ENCODE measurements around the gene PRAMEF2. TPM values are rescaled to one million over a fixed set of nuclear protein-coding genes. Genes with fewer than 3 reads are reported as not detected.
"Not testable (repeated sequence)": the region's sequence is repeated elsewhere in the genome, so short reads cannot be mapped to it uniquely, and the experiment has no call there.

Gene PRAMEF2
- total and polyA plus RNA-seq, 8 donors: not detected

- DNase-seq: no peak
- Histone ChIP-seq H3K9me3 (peaks cover 0 to 10% (median 2%) of the 10 kb centered on the region in 4 donors), H3K27me3 (peaks cover 0 to 7% (median 0%) of the 10 kb centered on the region in 3 donors), H3K27ac (no peak overlapping the region), H3K4me3 (no peak overlapping the region), H3K4me1 (no peaks in the 10 kb centered on the region), H3K36me3 (no peaks in the 10 kb centered on the region)
- no peak for TF ChIP-seq POLR2AphosphoS5 (IDR thresholded peaks at IDR 0.05)
- TF ChIP-seq EP300 (IDR thresholded peaks at IDR 0.05): no peak
- TF ChIP-seq, protein P1, sequence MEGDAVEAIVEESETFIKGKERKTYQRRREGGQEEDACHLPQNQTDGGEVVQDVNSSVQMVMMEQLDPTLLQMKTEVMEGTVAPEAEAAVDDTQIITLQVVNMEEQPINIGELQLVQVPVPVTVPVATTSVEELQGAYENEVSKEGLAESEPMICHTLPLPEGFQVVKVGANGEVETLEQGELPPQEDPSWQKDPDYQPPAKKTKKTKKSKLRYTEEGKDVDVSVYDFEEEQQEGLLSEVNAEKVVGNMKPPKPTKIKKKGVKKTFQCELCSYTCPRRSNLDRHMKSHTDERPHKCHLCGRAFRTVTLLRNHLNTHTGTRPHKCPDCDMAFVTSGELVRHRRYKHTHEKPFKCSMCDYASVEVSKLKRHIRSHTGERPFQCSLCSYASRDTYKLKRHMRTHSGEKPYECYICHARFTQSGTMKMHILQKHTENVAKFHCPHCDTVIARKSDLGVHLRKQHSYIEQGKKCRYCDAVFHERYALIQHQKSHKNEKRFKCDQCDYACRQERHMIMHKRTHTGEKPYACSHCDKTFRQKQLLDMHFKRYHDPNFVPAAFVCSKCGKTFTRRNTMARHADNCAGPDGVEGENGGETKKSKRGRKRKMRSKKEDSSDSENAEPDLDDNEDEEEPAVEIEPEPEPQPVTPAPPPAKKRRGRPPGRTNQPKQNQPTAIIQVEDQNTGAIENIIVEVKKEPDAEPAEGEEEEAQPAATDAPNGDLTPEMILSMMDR (IDR thresholded peaks at IDR 0.05): no peak
- TF ChIP-seq POLR2A (IDR thresholded peaks at IDR 0.05): no peak
- WGBS, 5 donors: 58 to 61% (median 61%) methylated on average over 4 of the region's 4 CpGs
- intact Hi-C loops (cut with DNase I; ENCODE audit: low total_unique reads): no loop called here
Observed at GRCh38 chr1:12851779-12852178, 5.1 kb upstream of the PRAMEF2 start.

- intact Hi-C loops (cut with DNase I; ENCODE audit: low total_unique reads); H3K4me3 ChIP-seq; H3K4me1 ChIP-seq; H3K27me3 ChIP-seq; DNase-seq; H3K27ac ChIP-seq; H3K36me3 ChIP-seq; H3K9me3 ChIP-seq: not testable (repeated sequence)
- 74 to 88% (median 78%) methylated on average over 4 of the region's 7 CpGs; no CpG with 5 or more reads in 2 of the 5 donors for WGBS, 5 donors
Observed at GRCh38 chr1:12863131-12863880, 6.4 kb downstream of the PRAMEF2 start.

- intact Hi-C loops (cut with DNase I; ENCODE audit: low total_unique reads); H3K27me3 ChIP-seq; DNase-seq; H3K36me3 ChIP-seq; H3K4me1 ChIP-seq; H3K4me3 ChIP-seq; H3K9me3 ChIP-seq; H3K27ac ChIP-seq: not testable (repeated sequence)
- 74 to 86% (median 82%) methylated on average over 2 to 3 of the region's 4 CpGs for WGBS, 5 donors
Observed at GRCh38 chr1:12878453-12878852, 21.6 kb downstream of the PRAMEF2 start.

GRCh38 chr1:12886101-12886500 is 29.2 kb downstream of the PRAMEF2 start, which contains the start of gene PRAMEF4:
TSS of gene PRAMEF4 (minus strand) at chr1:12886201. CDS start at chr1:12883394, 2,807 bp downstream.
- WGBS, 5 donors: 66 to 81% (median 74%) methylated on average over 3 of the region's 3 CpGs

GRCh38 chr1:12898170-12898569 is 41.3 kb downstream of the PRAMEF2 start, which contains the start of gene PRAMEF10:
TSS of gene PRAMEF10 (minus strand) at chr1:12898270. CDS start at chr1:12895847, 2,423 bp downstream.
- H3K27me3 ChIP-seq; H3K36me3 ChIP-seq; intact Hi-C loops (cut with DNase I; ENCODE audit: low total_unique reads); H3K9me3 ChIP-seq; H3K27ac ChIP-seq; H3K4me1 ChIP-seq; H3K4me3 ChIP-seq; DNase-seq: not testable (repeated sequence)
- WGBS, 5 donors: 50% methylated on average over 1 of the region's 1 CpG; no CpG with 5 or more reads in 4 of the 5 donors

More at GRCh38 chr1:12886101-12886500, 29.2 kb downstream of the PRAMEF2 start, which contains the start of gene PRAMEF4:
- H3K27me3 ChIP-seq; DNase-seq; H3K9me3 ChIP-seq; H3K4me3 ChIP-seq; H3K27ac ChIP-seq; intact Hi-C loops (cut with DNase I; ENCODE audit: low total_unique reads); H3K4me1 ChIP-seq; H3K36me3 ChIP-seq: not testable (repeated sequence)

DNA sequence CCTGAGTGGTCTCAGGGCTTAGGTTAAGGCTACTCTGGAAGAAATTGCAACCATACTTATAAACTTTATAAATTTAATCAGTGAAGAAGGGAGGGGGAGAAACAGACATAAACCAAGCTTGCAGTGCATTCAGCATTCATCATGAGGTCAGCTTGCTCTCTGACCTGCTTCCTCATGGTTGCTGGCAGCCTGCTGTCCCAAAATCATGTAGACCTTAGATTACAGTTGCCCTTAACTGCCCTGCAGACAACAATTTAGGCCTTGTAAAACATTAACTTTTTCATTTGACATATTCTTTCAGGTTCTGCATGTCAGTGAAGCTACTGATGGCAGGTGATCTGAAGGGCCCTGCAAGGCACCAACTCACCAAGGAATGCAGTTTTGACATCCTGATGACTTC is 42.3 kb downstream of the PRAMEF2 start:
- not testable (repeated sequence) for H3K27ac ChIP-seq, H3K36me3 ChIP-seq, DNase-seq

GRCh38 chr1:12903793-12904572 is 47.1 kb downstream of the PRAMEF2 start:
- H3K4me3 ChIP-seq; H3K9me3 ChIP-seq; H3K27me3 ChIP-seq; DNase-seq; intact Hi-C loops (cut with DNase I; ENCODE audit: low total_unique reads); H3K36me3 ChIP-seq; H3K27ac ChIP-seq; H3K4me1 ChIP-seq: not testable (repeated sequence)
- 56 to 100% (median 71%) methylated on average over 2 to 4 of the region's 5 CpGs for WGBS, 5 donors

More for the DNA sequence above, 42.3 kb downstream of the PRAMEF2 start:
- H3K9me3 ChIP-seq; H3K4me3 ChIP-seq; intact Hi-C loops (cut with DNase I; ENCODE audit: low total_unique reads); H3K4me1 ChIP-seq; H3K27me3 ChIP-seq: not testable (repeated sequence)

Other genes with a start within 250 kb of the PRAMEF2 start
- 100 to 1,000 TPM in 1 of 5 donors, 10 to 100 TPM in 4; 15.1 to 103 (median 54.2) TPM for gene DHRS3, start 238.9 kb upstream of the PRAMEF2 start, total RNA-seq
- gene DHRS3, start 238.9 kb upstream of the PRAMEF2 start, polyA plus RNA-seq: 100 to 1,000 TPM in 1 of 3 donors, 10 to 100 TPM in 2; 50.2 to 102 (median 62.2) TPM
- gene AADACL4, start 213.0 kb upstream of the PRAMEF2 start, total RNA-seq: not detected
- not detected for gene AADACL4, start 213.0 kb upstream of the PRAMEF2 start, polyA plus RNA-seq
- gene AADACL3, start 141.0 kb upstream of the PRAMEF2 start, total RNA-seq: not detected
- not detected for gene AADACL3, start 141.0 kb upstream of the PRAMEF2 start, polyA plus RNA-seq
- gene CFAP107, start 110.9 kb upstream of the PRAMEF2 start, total RNA-seq: not detected
- not detected for gene CFAP107, start 110.9 kb upstream of the PRAMEF2 start, polyA plus RNA-seq
- not detected for gene PRAMEF12, start 83.3 kb upstream of the PRAMEF2 start, total RNA-seq
- gene PRAMEF12, start 83.3 kb upstream of the PRAMEF2 start, polyA plus RNA-seq: not detected
- gene PRAMEF1, start 65.7 kb upstream of the PRAMEF2 start, total RNA-seq: not detected
- gene PRAMEF1, start 65.7 kb upstream of the PRAMEF2 start, polyA plus RNA-seq: not detected
- not detected for gene PRAMEF11, start 25.7 kb upstream of the PRAMEF2 start, total RNA-seq
- not detected for gene PRAMEF11, start 25.7 kb upstream of the PRAMEF2 start, polyA plus RNA-seq
- not detected for gene HNRNPCL1, start 8.4 kb upstream of the PRAMEF2 start, total RNA-seq
- not detected for gene HNRNPCL1, start 8.4 kb upstream of the PRAMEF2 start, polyA plus RNA-seq
- gene PRAMEF4, start 29.1 kb downstream of the PRAMEF2 start, total RNA-seq: not detected
- not detected for gene PRAMEF4, start 29.1 kb downstream of the PRAMEF2 start, polyA plus RNA-seq
- not detected for gene PRAMEF10, start 41.2 kb downstream of the PRAMEF2 start, total RNA-seq
- gene PRAMEF10, start 41.2 kb downstream of the PRAMEF2 start, polyA plus RNA-seq: not detected
- gene PRAMEF7, start 59.5 kb downstream of the PRAMEF2 start, total RNA-seq: not detected
- not detected for gene PRAMEF7, start 59.5 kb downstream of the PRAMEF2 start, polyA plus RNA-seq
- not detected for gene PRAMEF6, start 90.5 kb downstream of the PRAMEF2 start, total RNA-seq
- not detected for gene PRAMEF6, start 90.5 kb downstream of the PRAMEF2 start, polyA plus RNA-seq
- not detected for gene PRAMEF27, start 199.5 kb downstream of the PRAMEF2 start, total RNA-seq
- gene PRAMEF27, start 199.5 kb downstream of the PRAMEF2 start, polyA plus RNA-seq: not detected
- gene HNRNPCL3, start 203.7 kb downstream of the PRAMEF2 start, total RNA-seq: not detected
- not detected for gene HNRNPCL3, start 203.7 kb downstream of the PRAMEF2 start, polyA plus RNA-seq
- gene PRAMEF25, start 213.7 kb downstream of the PRAMEF2 start, total RNA-seq: not detected
- not detected for gene PRAMEF25, start 213.7 kb downstream of the PRAMEF2 start, polyA plus RNA-seq

Data from stomach (tissue), 9 donors.